Right lobe of liver (tissue), 6 donors: ENCODE measurements around the gene MAPK6. TPM values are rescaled to one million over a fixed set of nuclear protein-coding genes. Genes with fewer than 3 reads are reported as not detected.

ENCODE experiments used
- ATAC-seq, 4 donors: fragments of 200-7000 bp; cut with Tn5 transposase; one replicate each; pipeline ENCODE4 v1.9.1; 2020; ENCODE audit warnings: mild to moderate bottlenecking in 4 of 4, moderate library complexity in 4 of 4
- DNase-seq, 3 donors: peaks; one replicate each; pipeline ENCODE4 v3.0.0-alpha.2; 2020
- H3K27ac ChIP-seq, 3 donors: fragments of 200-600 bp; one replicate each; pipeline ENCODE4 v1.8.0; 2022
- H3K27me3 ChIP-seq, 2 donors: fragments of 200-600 bp; one replicate each; pipeline ENCODE4 v1.8.0; 2022
- H3K36me3 ChIP-seq, 4 donors: fragments of 200-600 bp; sonication (generic) in 1 of 4; one replicate each; pipeline versions ENCODE4 v1.5.1 to v1.8.0; 2017 to 2022; ENCODE audit warnings: control low read depth in 1 of 4
- H3K4me1 ChIP-seq, 4 donors: fragments of 200-600 bp; sonication (generic) in 1 of 4; one replicate each; pipeline versions ENCODE4 v1.5.1 to v1.8.0; 2017 to 2022; ENCODE audit warnings: control low read depth in 1 of 4
- H3K4me3 ChIP-seq, 3 donors: fragments of 200-600 bp; one replicate each; pipeline ENCODE4 v1.8.0; 2022
- H3K9me3 ChIP-seq, 4 donors: fragments of 200-600 bp; sonication (generic) in 1 of 4; one replicate each; pipeline versions ENCODE4 v1.5.1 to v1.8.0; 2017 to 2022; ENCODE audit warnings: control low read depth in 1 of 4
- POLR2A ChIP-seq: fragments of 450-650 bp; IDR thresholded peaks from one replicate; pipeline ENCODE4 v1.6.1; 2017; ENCODE audit warnings: antibody characterized with exemption, mild to moderate bottlenecking
- WGBS: methylation state at CpG from one replicate; pipeline ENCODE4 v1.1.6; 2018; ENCODE audit warnings: low coverage, low lambda C conversion rate; ENCODE audit not compliant: insufficient coverage; ENCODE audit errors: missing lambda C conversion rate; 5-methylcytosine and 5-hydroxymethylcytosine counted together
- intact Hi-C, 2 donors: fragments of 100-400 bp; cut with DNase I; formaldehyde crosslinking; loops; one replicate each; pipeline versions ENCODE4 v1.11.2 to v1.14.1; 2022
- total RNA-seq, 6 experiments: library from RNA; depleted of rRNA in 2 of 6; stranded (reverse); fragments of >200 nt in 2 of 6; fragmentation: NEBNext Ultra II Directional in 3 of 6; extraction: Animal tissue kit (Norgen Biotek cat#: 25700) in 3 of 6; gene quantifications; one replicate each; pipeline versions ENCODE4 v1.1.0 to v1.2.4, GENCODE V29; 2016 to 2023
- TF ChIP-seq, protein P1 (sequence below), 4 donors: fragments of 200-600 bp in 3 of 4; fragments of 450-650 bp in 1 of 4; IDR thresholded peaks; one replicate each; pipeline versions ENCODE4 v1.5.1 to v1.8.0; 2016 to 2022; ENCODE audit warnings: antibody characterized with exemption in 4 of 4, mild to moderate bottlenecking in 2 of 4
- donor health status: DM: no; HTN: yes; CAD: no.
- donor health status: DM: no; HTN: no; CAD: no.
- donor health status: DM: no; HTN: no; CAD: no.
- donor health status: DM: no; HTN: yes; CAD: no.
- donor health status: DM: no; HTN: yes; CAD: no.

MAPK6 gene
- total RNA-seq, 6 experiments from 2014 or later: 15.8 to 35.8 (median 22.3) TPM

GRCh38 chr15:52111517-52112202 lies 92.6 kb downstream of the MAPK6 start:
- TF ChIP-seq, protein P1, sequence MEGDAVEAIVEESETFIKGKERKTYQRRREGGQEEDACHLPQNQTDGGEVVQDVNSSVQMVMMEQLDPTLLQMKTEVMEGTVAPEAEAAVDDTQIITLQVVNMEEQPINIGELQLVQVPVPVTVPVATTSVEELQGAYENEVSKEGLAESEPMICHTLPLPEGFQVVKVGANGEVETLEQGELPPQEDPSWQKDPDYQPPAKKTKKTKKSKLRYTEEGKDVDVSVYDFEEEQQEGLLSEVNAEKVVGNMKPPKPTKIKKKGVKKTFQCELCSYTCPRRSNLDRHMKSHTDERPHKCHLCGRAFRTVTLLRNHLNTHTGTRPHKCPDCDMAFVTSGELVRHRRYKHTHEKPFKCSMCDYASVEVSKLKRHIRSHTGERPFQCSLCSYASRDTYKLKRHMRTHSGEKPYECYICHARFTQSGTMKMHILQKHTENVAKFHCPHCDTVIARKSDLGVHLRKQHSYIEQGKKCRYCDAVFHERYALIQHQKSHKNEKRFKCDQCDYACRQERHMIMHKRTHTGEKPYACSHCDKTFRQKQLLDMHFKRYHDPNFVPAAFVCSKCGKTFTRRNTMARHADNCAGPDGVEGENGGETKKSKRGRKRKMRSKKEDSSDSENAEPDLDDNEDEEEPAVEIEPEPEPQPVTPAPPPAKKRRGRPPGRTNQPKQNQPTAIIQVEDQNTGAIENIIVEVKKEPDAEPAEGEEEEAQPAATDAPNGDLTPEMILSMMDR (IDR thresholded peaks at IDR 0.05): no peak
- no peak for TF ChIP-seq POLR2A
- Histone ChIP-seq H3K9me3 (no peaks in the 10 kb centered on the region), H3K36me3 (no peaks in the 10 kb centered on the region), H3K4me3 (peak overlapping the region; percentile 30 to 53 (median 41)), H3K27ac (peak overlapping the region; percentile 43 to 73 (median 73)), H3K27me3 (no peaks in the 10 kb centered on the region), H3K4me1 (peaks cover 0 to 16% (median 6%) of the 10 kb centered on the region in 4 donors)
- DNase-seq: no peak
- ATAC-seq: no peak
- intact Hi-C loops: no loop called here
- 76% methylated on average over 5 of the region's 32 CpGs for WGBS

DNA sequence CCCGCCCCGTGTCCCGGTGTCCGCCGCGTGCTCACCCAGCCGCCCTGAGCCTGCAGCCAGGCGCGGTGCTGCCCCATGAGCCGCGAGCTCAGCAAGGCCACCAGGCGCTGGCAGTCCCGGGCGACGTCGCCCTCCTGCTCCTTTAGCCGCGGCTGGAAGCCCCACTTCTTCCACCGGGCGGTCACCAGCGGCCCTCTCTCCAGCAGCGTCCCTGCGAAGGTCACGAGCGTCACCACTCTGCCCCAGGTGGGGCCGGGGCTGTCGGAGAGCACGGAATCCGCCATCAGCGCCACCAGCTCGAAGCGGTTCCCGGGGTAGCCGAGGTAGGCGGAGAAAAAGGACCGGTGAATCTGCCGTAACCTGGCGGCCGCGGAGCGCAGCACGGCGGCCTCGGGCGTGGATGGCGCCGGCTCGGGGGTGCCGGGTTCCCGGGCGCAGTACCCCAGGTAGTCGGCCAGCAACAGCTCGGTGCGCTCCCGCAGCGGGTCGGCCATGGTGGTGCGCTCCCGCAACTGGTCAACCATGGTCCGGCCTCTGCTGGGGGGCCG lies 93.3 kb downstream of the MAPK6 start:
- Histone ChIP-seq H3K4me3 (peak overlapping the region; percentile 30 to 53 (median 41)), H3K36me3 (no peaks in the 10 kb centered on the region), H3K27ac (peak overlapping the region; percentile 43 to 73 (median 73)), H3K9me3 (no peaks in the 10 kb centered on the region), H3K27me3 (no peaks in the 10 kb centered on the region), H3K4me1 (peaks cover 0 to 18% (median 6%) of the 10 kb centered on the region in 4 donors)
- DNase-seq: peak; percentile 62 to 68 (median 66)
- peak; percentile 47 to 71 (median 51) for ATAC-seq
- WGBS: 23% methylated on average over 12 of the region's 61 CpGs
- no peak for TF ChIP-seq POLR2A
- TF ChIP-seq, protein P1 (IDR thresholded peaks at IDR 0.05): no peak
- intact Hi-C loops: no loop called here

DNA sequence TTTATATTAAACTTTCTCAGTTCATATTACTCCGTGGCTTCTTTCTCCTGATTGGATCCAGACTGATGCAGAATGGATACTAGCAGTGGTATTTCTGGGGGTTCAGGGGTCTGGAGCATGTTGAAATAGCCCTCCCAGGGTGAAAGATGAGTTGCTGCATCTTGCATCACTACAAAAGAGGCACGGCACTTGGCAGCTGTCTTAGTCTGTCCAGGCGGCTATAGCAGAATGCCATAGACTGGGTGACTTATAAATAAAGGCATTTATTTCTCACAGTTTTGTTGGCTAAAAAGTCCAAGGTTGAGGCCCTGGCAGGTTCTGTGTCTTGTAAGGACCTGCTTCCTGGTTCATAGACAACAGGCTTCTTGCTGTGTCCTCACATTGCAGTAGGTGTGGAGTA lies 94.2 kb downstream of the MAPK6 start:
- H3K9me3 ChIP-seq: no peaks in the 10 kb centered on the region
- intact Hi-C loops: no loop called here
- TF ChIP-seq, protein P1 (IDR thresholded peaks at IDR 0.05): no peak
- no peak for TF ChIP-seq POLR2A
- whole genome bisulfite sequencing: 56% methylated on average over 2 of the region's 3 CpGs
- H3K4me3 ChIP-seq: no peak overlapping the region
- no peak for DNase-seq
- ATAC-seq: no peak
- peak overlapping the region in 2 of 3 donors; percentile 22 to 96 for H3K27ac ChIP-seq
- peaks cover 0 to 21% (median 6%) of the 10 kb centered on the region in 4 donors for H3K4me1 ChIP-seq
- H3K36me3 ChIP-seq: no peaks in the 10 kb centered on the region
- H3K27me3 ChIP-seq: no peaks in the 10 kb centered on the region

DNA sequence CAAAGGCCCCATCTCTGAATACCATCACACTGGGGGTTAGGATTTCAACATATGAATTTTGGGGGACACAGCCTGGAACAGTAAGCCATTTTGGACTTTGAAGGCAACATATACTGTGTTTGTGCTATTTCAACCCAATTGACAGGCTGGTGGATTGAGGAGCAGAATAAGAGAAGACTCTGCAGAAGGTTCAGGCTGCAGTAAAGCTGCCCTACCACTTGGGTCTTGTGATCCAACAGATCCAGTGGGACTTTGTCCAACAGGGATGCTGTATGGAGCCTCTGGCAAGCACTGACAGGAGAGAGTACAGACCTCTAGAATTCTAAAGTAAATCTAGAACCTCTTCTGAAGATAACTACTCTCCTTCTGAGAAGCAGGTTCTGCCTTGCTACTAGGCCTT lies 94.7 kb downstream of the MAPK6 start:
- intact Hi-C loops: no loop called here
- H3K4me1 ChIP-seq: peaks cover 0 to 21% (median 6%) of the 10 kb centered on the region in 4 donors
- peak overlapping the region in 2 of 3 donors; percentile 22 to 96 for H3K27ac ChIP-seq
- DNase-seq (no peak), ATAC-seq (no peak)
- no peaks in the 10 kb centered on the region for H3K36me3 ChIP-seq
- H3K27me3 ChIP-seq: no peaks in the 10 kb centered on the region
- no peaks in the 10 kb centered on the region for H3K9me3 ChIP-seq
- no peak overlapping the region for H3K4me3 ChIP-seq
- no peak for TF ChIP-seq POLR2A
- TF ChIP-seq, protein P1 (IDR thresholded peaks at IDR 0.05): no peak
